Measurements from ENCODE around the gene PCSK5.

The PCSK5 gene

GRCh38 chr9:76115396-76115795, 224.9 kb downstream of the PCSK5 start:
- in situ Hi-C loops (cut with MboI; ENCODE audit: low sequenced_read_pairs): no loop called here

GRCh38 chr9:76115982-76116646, 225.6 kb downstream of the PCSK5 start:
- in situ Hi-C loops (cut with MboI; ENCODE audit: low sequenced_read_pairs): no loop called here

DNA sequence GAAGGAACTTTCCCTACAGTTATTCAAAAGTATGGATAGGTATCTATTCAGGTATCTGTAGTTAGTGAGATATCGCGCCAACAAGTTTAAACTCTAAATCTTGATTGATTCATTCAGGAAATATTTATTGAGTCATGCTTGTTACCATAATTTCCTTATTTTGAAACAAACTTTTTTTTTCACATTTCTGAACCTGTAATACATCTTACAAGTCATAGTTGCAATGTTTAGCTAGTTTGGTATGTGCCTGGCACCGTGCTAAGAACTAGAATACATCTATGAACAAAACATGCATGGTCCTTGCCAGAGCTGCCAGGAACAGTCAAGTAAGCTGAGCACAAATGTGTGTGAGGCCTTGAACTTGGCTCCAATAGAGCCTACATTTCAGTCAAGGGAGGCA, 226.4 kb downstream of the PCSK5 start:
- in situ Hi-C loops (cut with MboI; ENCODE audit: low sequenced_read_pairs): no loop called here

- in situ Hi-C loops (cut with MboI; ENCODE audit: low sequenced_read_pairs): no loop called here
These were observed 237.2 kb downstream of the PCSK5 start for GRCh38 chr9:76127637-76128036.

GRCh38 chr9:76135902-76136301, 245.4 kb downstream of the PCSK5 start:
- in situ Hi-C loops (cut with MboI; ENCODE audit: low sequenced_read_pairs): no loop called here

GRCh38 chr9:76136986-76137385, 246.5 kb downstream of the PCSK5 start:
- in situ Hi-C loops (cut with MboI; ENCODE audit: low sequenced_read_pairs): no loop called here

DNA sequence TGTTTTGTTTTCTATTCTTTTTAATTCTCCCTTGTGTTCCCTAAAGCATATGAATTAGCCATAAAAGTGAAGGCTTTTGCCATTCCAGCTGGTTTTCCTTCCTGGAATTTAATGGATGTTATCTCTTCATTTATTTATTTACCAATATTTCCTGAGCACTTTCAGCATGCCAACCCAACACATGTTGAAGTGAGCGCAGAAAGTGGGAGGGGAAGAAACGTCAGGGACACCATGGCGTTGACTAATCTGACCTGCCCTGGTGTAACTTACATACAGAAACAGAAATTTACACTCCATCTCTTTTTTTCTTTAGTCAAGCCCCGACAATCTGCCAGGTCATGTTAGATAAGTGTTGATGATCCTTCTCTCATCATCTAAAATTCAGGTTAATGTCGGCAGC, 247.5 kb downstream of the PCSK5 start:
- in situ Hi-C loops (cut with MboI; ENCODE audit: low sequenced_read_pairs): no loop called here

- in situ Hi-C loops (cut with MboI; ENCODE audit: low sequenced_read_pairs): no loop called here
These were observed 247.9 kb downstream of the PCSK5 start for GRCh38 chr9:76138360-76138759.

- in situ Hi-C loops (cut with MboI; ENCODE audit: low sequenced_read_pairs): no loop called here
These were observed 253.4 kb downstream of the PCSK5 start for GRCh38 chr9:76143834-76144233.

DNA sequence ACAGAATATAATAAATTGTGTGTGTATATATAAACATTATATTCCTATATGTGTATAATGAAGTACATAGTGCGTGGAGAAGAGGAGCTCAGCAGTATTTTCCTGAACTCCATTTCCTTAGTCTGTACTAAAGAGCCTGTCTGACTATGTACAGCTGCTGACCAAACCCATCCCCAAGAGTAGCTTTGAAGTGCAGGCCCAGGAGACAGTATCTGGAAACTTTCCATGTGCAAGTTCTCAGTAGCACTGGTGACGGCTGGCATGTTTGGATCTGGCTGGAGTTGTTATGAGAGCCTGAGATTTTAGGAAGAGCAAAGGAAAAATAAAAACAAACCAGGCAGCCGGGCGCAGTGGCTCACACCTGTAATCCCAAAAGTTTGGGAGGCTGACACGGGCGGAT, 259.5 kb downstream of the PCSK5 start:
- in situ Hi-C loops (cut with MboI; ENCODE audit: low sequenced_read_pairs): no loop called here

GRCh38 chr9:76151267-76151666, 260.8 kb downstream of the PCSK5 start:
- in situ Hi-C loops (cut with MboI; ENCODE audit: low sequenced_read_pairs): no loop called here

- in situ Hi-C loops (cut with MboI; ENCODE audit: low sequenced_read_pairs): no loop called here
These were observed 262.9 kb downstream of the PCSK5 start for GRCh38 chr9:76153339-76153738.

- in situ Hi-C loops (cut with MboI; ENCODE audit: low sequenced_read_pairs): no loop called here
These were observed 263.6 kb downstream of the PCSK5 start for GRCh38 chr9:76153902-76154629.

GRCh38 chr9:76155361-76155760, 264.9 kb downstream of the PCSK5 start:
- in situ Hi-C loops (cut with MboI; ENCODE audit: low sequenced_read_pairs): no loop called here

- in situ Hi-C loops (cut with MboI; ENCODE audit: low sequenced_read_pairs): no loop called here
These were observed 268.2 kb downstream of the PCSK5 start for GRCh38 chr9:76158713-76159112.

GRCh38 chr9:76159293-76159926, 268.9 kb downstream of the PCSK5 start:
- in situ Hi-C loops (cut with MboI; ENCODE audit: low sequenced_read_pairs): no loop called here

DNA sequence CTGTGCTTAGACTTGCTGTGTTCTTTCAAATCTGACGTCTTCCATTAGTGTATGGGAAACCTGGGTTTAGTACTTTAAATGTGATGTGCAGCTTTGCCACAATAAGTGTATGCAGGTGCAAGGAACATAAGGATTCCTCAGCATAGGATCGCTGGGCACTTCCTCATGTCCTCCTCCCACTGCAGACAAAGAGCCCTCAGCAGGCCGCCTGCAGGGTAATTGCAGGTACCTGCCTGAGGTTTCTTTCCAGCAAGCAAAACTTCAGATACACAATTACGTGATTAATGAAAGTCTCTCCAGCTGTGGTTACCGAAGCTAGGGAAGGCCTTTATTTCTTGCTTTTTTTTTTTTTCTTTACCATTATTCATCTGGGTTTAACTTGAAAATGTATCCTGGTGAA, 270.6 kb downstream of the PCSK5 start:
- in situ Hi-C loops (cut with MboI; ENCODE audit: low sequenced_read_pairs): no loop called here

DNA sequence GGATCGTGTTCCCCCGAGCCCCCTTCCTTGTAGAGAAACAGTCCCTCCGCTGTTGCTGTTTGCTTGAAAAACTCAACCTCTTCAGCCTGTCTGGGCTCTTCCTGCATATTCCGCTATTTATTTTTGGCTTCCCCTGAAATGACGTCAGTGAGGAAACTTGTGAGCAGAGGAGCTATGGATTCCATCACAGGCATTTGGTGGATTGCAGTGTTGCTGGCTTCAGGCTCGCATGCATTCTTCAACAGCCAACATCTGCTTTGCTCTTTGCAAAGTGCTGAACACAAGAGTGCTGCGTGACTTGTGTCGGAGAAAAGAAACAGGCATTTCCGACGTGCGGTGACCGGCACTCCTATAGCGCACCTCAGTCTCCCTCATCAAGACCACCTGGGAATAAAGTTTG, 271.1 kb downstream of the PCSK5 start:
- in situ Hi-C loops (cut with MboI; ENCODE audit: low sequenced_read_pairs): no loop called here

DNA sequence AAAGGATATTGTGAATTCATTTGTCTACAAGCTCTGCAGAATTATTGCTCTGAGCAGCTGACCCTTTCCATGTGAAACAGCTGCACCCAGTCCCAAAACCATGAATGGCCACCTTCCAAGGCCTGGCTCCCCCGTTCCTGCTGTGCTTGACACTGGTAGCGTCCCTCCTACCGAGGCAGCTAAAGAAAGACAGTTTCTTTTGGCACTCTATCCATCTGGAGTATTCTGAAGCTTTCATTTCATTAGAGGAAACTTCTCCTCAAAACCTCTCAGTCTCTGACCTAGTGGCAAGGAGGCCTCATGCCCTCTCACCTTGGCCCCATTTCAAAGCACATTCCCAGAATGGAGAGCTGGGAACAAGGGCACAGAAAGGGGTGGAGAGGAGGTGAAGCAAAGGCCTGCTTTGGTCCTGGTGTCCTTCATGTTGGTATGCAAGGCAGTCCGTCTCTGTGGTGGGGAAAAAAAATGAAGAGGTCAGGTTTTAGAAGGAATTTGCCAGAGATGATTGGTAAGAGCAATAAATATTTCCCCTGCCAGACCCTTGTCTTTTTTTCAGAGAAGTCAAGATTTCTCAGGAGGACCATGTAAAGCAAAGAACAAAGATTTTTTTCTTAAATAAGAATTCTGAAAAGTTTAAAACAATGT, 271.7 kb downstream of the PCSK5 start:
- in situ Hi-C loops (cut with MboI; ENCODE audit: low sequenced_read_pairs): no loop called here

DNA sequence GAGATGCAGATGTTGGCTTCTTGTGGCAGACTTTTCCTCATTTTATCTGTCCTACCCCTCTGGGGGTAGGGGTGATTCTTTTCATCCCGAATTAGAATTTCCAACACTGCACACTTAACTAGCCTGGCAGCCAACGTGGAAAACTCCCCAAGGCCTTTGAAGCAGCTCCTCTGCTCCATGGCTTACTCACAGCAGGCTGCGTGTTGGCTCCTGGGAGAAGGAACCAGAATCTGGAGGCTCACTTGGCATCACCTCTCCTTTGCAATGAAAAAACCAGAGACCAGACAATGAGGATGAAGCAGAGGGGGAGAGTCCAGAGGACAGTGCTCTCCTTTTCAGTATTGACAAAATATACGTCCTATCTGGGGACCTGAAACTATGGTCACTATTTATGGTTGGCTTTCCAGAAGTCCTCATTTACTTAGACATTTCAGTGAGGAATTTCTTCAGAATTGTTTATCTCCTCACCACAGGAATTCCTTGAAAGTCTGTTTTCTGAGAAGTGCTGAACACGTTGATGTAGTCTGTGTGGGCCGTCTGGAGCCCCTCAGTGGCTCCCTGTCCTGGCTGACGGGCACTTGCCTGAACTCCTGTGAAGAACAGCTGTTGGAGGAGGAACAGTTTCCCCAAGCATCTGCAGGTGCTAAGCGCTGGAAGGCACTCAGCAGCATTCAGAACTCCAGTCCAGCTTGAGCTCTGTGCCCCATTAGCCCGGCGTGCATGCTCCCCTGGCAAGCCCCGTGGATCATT, 272.5 kb downstream of the PCSK5 start:
- in situ Hi-C loops (cut with MboI; ENCODE audit: low sequenced_read_pairs): no loop called here

- in situ Hi-C loops (cut with MboI; ENCODE audit: low sequenced_read_pairs): no loop called here
These were observed 276.1 kb downstream of the PCSK5 start for GRCh38 chr9:76166526-76166925.

Data from HL-60/S4 (cell line).